Lung (tissue), 12 donors: ENCODE results near the gene ZNF839. TPM values are rescaled to one million over a fixed set of nuclear protein-coding genes. Genes with fewer than 3 reads are reported as not detected.
"Not testable (repeated sequence)": the region's sequence is repeated elsewhere in the genome, so short reads cannot be mapped to it uniquely, and the experiment has no call there.

Experiments used
- ATAC-seq: fragments of 200-7000 bp; cut with Tn5 transposase; one replicate; pipeline ENCODE4 v1.9.1; 2020; ENCODE audit warnings: moderate number of reproducible peaks; ENCODE audit not compliant: insufficient read depth, low FRiP score
- DNase-seq, 3 donors: peaks; one replicate each; pipeline ENCODE4 v3.0.0-alpha.2; 2013 to 2017
- H3K27ac ChIP-seq, 2 donors: one replicate each; pipeline ENCODE4 v1.5.1; 2013; ENCODE audit warnings: mild to moderate bottlenecking in 2 of 2, moderate library complexity in 2 of 2, control low read depth in 1 of 2, inconsistent platforms in 1 of 2, low read depth in 1 of 2, low read length in 1 of 2
- H3K27me3 ChIP-seq, 3 donors: one replicate each; pipeline ENCODE4 v1.5.1; 2013; ENCODE audit warnings: low read length in 2 of 3; ENCODE audit not compliant: control insufficient read depth in 3 of 3, insufficient read depth in 3 of 3
- H3K36me3 ChIP-seq, 4 donors: one replicate each; pipeline ENCODE4 v1.5.1; 2013; ENCODE audit warnings: low read length in 4 of 4, mild to moderate bottlenecking in 1 of 4, moderate library complexity in 1 of 4; ENCODE audit not compliant: control insufficient read depth in 4 of 4, insufficient read depth in 4 of 4
- H3K4me1 ChIP-seq, 5 donors: one replicate each; pipeline ENCODE4 v1.5.1; 2013; ENCODE audit warnings: low read length in 5 of 5, mild to moderate bottlenecking in 2 of 5, moderate library complexity in 1 of 5; ENCODE audit not compliant: control insufficient read depth in 5 of 5, insufficient read depth in 5 of 5
- H3K4me3 ChIP-seq: one replicate; pipeline ENCODE4 v1.5.1; 2013; ENCODE audit warnings: mild to moderate bottlenecking, control low read depth, moderate library complexity
- H3K9ac ChIP-seq, 2 donors: one replicate each; pipeline ENCODE4 v1.5.1; 2013; ENCODE audit warnings: low read length in 2 of 2, control low read depth in 1 of 2; ENCODE audit not compliant: insufficient read depth in 1 of 2
- H3K9me3 ChIP-seq, 4 donors: one replicate each; pipeline ENCODE4 v1.5.1; 2013; ENCODE audit warnings: low read length in 3 of 4, mild to moderate bottlenecking in 1 of 4, moderate library complexity in 1 of 4; ENCODE audit not compliant: control insufficient read depth in 4 of 4, insufficient read depth in 3 of 4
- WGBS, 2 donors: extraction: QIAGEN DNeasy Blood & Tissue Kit; methylation state at CpG; one replicate each; pipeline ENCODE4 v1.1.7; 2013; 5-methylcytosine and 5-hydroxymethylcytosine counted together
- polyA plus RNA-seq, 2 donors: library from polyadenylated mRNA; stranded (reverse); fragments of 200-250 nt; gene quantifications; one replicate each; pipeline ENCODE4 v1.2.1, GENCODE V29; 2013
- total RNA-seq, 2 donors: library from RNA; depleted of rRNA in 1 of 2; stranded (reverse); fragments of >200 nt in 1 of 2; gene quantifications; one replicate each; pipeline ENCODE4 v1.2.1, GENCODE V29; 2014 to 2021
- TF ChIP-seq, protein P1 (sequence below): IDR thresholded peaks from 2 replicates; pipeline ENCODE4 v1.5.1; 2012; ENCODE audit warnings: mild to moderate bottlenecking; ENCODE audit errors: control extremely low read depth, extremely low read depth
- donor health status: control.
- donor health status: control.
- donor health status: Bipolar disorder and iron deficiency.
- donor health status: healthy.
- donor health status: DM: yes; HTN: yes; CAD: no.

The ZNF839 gene
- total and polyA plus RNA-seq, 4 donors, result 6.1 to 14.2 (median 10.3) TPM

- 94 to 95% methylated on average over 15 to 16 of the region's 16 CpGs for WGBS, 2 donors
- TF ChIP-seq, protein P1, sequence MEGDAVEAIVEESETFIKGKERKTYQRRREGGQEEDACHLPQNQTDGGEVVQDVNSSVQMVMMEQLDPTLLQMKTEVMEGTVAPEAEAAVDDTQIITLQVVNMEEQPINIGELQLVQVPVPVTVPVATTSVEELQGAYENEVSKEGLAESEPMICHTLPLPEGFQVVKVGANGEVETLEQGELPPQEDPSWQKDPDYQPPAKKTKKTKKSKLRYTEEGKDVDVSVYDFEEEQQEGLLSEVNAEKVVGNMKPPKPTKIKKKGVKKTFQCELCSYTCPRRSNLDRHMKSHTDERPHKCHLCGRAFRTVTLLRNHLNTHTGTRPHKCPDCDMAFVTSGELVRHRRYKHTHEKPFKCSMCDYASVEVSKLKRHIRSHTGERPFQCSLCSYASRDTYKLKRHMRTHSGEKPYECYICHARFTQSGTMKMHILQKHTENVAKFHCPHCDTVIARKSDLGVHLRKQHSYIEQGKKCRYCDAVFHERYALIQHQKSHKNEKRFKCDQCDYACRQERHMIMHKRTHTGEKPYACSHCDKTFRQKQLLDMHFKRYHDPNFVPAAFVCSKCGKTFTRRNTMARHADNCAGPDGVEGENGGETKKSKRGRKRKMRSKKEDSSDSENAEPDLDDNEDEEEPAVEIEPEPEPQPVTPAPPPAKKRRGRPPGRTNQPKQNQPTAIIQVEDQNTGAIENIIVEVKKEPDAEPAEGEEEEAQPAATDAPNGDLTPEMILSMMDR, result no peak
- Histone ChIP-seq H3K4me3 (no peak overlapping the region), H3K27ac (no peak overlapping the region), H3K4me1 (peaks cover 0 to 9% (median 0%) of the 10 kb centered on the region in 5 donors), H3K9ac (no peak overlapping the region), H3K9me3 (no peaks in the 10 kb centered on the region), H3K36me3 (peaks cover 23 to 37% (median 30%) of the 10 kb centered on the region in 4 donors), H3K27me3 (no peaks in the 10 kb centered on the region)
- no peak for DNase-seq
- ATAC-seq, result no peak
These were observed 28.8 kb downstream of the ZNF839 start for GRCh38 chr14:102348376-102348775.

GRCh38 chr14:102351023-102351422 lies 31.5 kb downstream of the ZNF839 start:
- ATAC-seq, result no peak
- DNase-seq, result peak in 2 of 3 donors; percentile 13 to 57
- no peaks in the 10 kb centered on the region for H3K27me3 ChIP-seq
- no peak overlapping the region for H3K9ac ChIP-seq
- TF ChIP-seq, protein P1, result no peak
- H3K36me3 ChIP-seq, result peaks cover 30 to 40% (median 33%) of the 10 kb centered on the region in 4 donors
- peaks cover 0 to 9% (median 0%) of the 10 kb centered on the region in 5 donors for H3K4me1 ChIP-seq
- H3K4me3 ChIP-seq, result no peak overlapping the region
- peak overlapping the region; percentile 9 to 46 for H3K27ac ChIP-seq
- WGBS, 2 donors, result 64 to 69% methylated on average over 10 of the region's 10 CpGs
- no peaks in the 10 kb centered on the region for H3K9me3 ChIP-seq

- H3K4me1 ChIP-seq, H3K9me3 ChIP-seq, H3K4me3 ChIP-seq, H3K9ac ChIP-seq, H3K27me3 ChIP-seq, H3K27ac ChIP-seq, ATAC-seq: not testable (repeated sequence)
- peak in 1 of 3 donors; percentile 21 for DNase-seq
- peaks cover 29 to 40% (median 34%) of the 10 kb centered on the region in 4 donors for H3K36me3 ChIP-seq
- 66 to 70% methylated on average over 9 of the region's 9 CpGs for WGBS, 2 donors
These were observed 32.0 kb downstream of the ZNF839 start for GRCh38 chr14:102351593-102351992.

DNA sequence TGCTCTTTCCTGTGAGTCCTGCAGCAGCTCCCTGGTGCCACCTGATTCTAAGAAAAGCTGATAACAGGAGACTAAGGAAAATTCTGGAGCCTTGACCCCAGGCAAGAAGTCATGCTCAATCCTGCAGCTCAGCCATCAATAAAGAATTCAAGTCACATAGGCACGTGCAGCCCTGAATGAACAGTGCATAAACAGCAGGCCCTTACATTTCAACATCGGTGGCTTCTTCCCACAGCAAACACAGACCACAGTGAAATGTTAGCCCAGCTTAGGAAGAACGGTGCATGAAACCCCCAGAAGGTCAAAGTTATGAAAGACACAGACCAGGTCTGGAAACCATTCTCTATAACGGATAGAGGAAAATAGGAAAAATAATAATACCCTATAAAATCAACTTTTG lies 32.7 kb downstream of the ZNF839 start:
- Histone ChIP-seq H3K9ac (no peak overlapping the region), H3K27ac (peak overlapping the region in 1 of 2 donors; percentile 65), H3K4me3 (no peak overlapping the region), H3K27me3 (no peaks in the 10 kb centered on the region), H3K9me3 (no peaks in the 10 kb centered on the region), H3K4me1 (peaks cover 0 to 9% (median 0%) of the 10 kb centered on the region in 5 donors), H3K36me3 (peaks cover 27 to 40% (median 34%) of the 10 kb centered on the region in 4 donors)
- DNase-seq (no peak), ATAC-seq (no peak)
- TF ChIP-seq, protein P1, result no peak
- WGBS, 2 donors, result 32 to 85% methylated on average over 4 of the region's 4 CpGs
